Central memory CD8-positive, alpha-beta T cell (primary cell): Measurements from ENCODE around the gene MXRA7.
"Not testable (repeated sequence)": the region's sequence is repeated elsewhere in the genome, so short reads cannot be mapped to it uniquely, and the experiment has no call there.

Experiments used
- ATAC-seq: fragments of 150-1000 bp; cut with Tn5 transposase; replicated peaks from 2 replicates; pipeline ENCODE4 v1.10.0; 2022; ENCODE audit warnings: mild to moderate bottlenecking, moderate FRiP score, moderate number of reproducible peaks; ENCODE audit not compliant: poor library complexity, severe bottlenecking; ENCODE audit errors: extremely low read depth
- DNase-seq, 2 donors: peaks; one replicate each; pipeline ENCODE4 v3.0.0; 2021; ENCODE audit warnings: low spot score in 2 of 2
- H3K27ac Mint-ChIP-seq: one replicate; pipeline ENCODE4 v1.8.0; 2022; ENCODE audit warnings: low read depth, mild to moderate bottlenecking, moderate library complexity, mixed read lengths
- H3K27me3 Mint-ChIP-seq: one replicate; pipeline ENCODE4 v1.8.0; 2022; ENCODE audit warnings: mixed read lengths
- H3K36me3 Mint-ChIP-seq: one replicate; pipeline ENCODE4 v1.8.0; 2022; ENCODE audit warnings: mild to moderate bottlenecking, moderate library complexity, mixed read lengths; ENCODE audit not compliant: insufficient read depth
- H3K4me1 Mint-ChIP-seq: one replicate; pipeline ENCODE4 v1.8.0; 2022; ENCODE audit warnings: mixed read lengths
- H3K4me3 Mint-ChIP-seq: one replicate; pipeline ENCODE4 v1.8.0; 2022; ENCODE audit warnings: mild to moderate bottlenecking, moderate library complexity, mixed read lengths
- H3K9me3 Mint-ChIP-seq: one replicate; pipeline ENCODE4 v1.8.0; 2022; ENCODE audit warnings: mixed read lengths

Gene MXRA7

DNA sequence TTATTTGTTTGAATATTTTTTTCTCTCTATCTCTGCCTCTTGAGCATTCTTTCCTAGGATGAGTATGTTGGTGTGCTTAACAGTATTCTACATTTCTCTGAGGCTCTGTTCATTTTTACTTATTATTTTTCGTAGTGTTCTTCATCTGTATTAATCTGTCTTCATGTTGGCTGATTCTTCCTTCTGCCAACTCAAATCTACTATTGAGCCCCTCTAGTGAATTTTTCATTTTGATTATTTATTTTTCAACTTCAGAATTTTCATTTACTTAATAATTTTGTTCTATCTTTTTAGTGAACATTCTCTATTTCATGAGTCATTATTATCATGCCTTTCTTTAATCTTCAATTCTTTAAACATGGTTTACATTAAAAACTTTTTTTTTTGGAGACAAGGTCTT, 64.1 kb downstream of the MXRA7 start:
- Mint-ChIP-seq H3K9me3 (peaks cover 5% of the 10 kb centered on the region), H3K27ac (no peak overlapping the region), H3K4me3 (no peak overlapping the region), H3K27me3 (peaks cover 31% of the 10 kb centered on the region), H3K4me1 (no peaks in the 10 kb centered on the region), H3K36me3 (no peaks in the 10 kb centered on the region)
- ATAC-seq (no peak), DNase-seq (no peak)

DNA sequence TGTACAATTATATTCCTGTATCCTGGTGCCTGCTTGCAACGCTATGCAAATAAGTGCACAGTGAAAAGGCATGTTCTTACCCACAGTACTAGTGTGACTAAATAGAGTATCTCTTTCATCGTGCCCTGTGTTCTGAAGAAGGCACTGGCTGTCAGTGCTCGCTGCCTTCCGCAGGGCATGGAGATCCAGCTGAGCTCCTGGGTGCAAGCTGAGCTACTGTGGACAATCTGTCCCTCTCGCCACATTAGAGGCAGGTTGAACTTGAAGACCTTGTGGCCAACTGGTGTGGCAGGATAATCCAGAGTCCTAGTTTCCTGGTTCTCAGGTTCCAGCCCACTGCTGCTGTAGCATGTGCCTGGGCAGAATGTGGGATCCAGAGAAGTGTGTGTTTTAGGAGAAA, 65.3 kb downstream of the MXRA7 start:
- no peak overlapping the region for H3K27ac Mint-ChIP-seq
- DNase-seq (no peak), ATAC-seq (no peak)
- H3K9me3 Mint-ChIP-seq = peaks cover 5% of the 10 kb centered on the region
- H3K4me3 Mint-ChIP-seq = no peak overlapping the region
- H3K27me3 Mint-ChIP-seq = peaks cover 24% of the 10 kb centered on the region
- no peaks in the 10 kb centered on the region for H3K4me1 Mint-ChIP-seq
- H3K36me3 Mint-ChIP-seq = no peaks in the 10 kb centered on the region

DNA sequence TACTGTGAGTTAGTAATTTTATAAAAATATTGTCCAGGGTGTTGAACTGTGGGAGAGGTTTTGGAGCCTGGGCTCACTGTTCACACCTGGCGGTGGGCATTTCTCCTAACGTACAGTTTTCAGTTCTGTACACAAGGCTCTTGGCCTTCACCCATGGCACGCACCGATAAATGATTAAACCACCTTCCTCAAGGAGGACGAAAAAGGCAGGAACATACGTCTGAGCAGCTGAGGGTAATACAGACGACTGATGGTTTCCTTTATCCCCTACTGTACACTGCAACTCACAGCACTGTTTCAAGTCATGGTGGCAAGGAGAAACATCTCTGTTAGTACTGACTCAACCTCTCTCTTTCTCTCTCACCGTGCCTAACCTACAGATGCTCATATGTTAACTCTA, 65.8 kb downstream of the MXRA7 start:
- no peaks in the 10 kb centered on the region for H3K36me3 Mint-ChIP-seq
- H3K4me3 Mint-ChIP-seq = no peak overlapping the region
- ATAC-seq (no peak), DNase-seq (no peak)
- H3K4me1 Mint-ChIP-seq = no peaks in the 10 kb centered on the region
- peaks cover 5% of the 10 kb centered on the region for H3K9me3 Mint-ChIP-seq
- H3K27ac Mint-ChIP-seq = no peak overlapping the region
- H3K27me3 Mint-ChIP-seq = peaks cover 24% of the 10 kb centered on the region

GRCh38 chr17:76643553-76644148, 67.1 kb downstream of the MXRA7 start, which contains the start of gene ST6GALNAC1:
ST6GALNAC1 (minus strand) TSS chr17:76643757; CDS start chr17:76643638, 119 bp downstream.
- Mint-ChIP-seq H3K36me3 (no peaks in the 10 kb centered on the region), H3K9me3 (peaks cover 5% of the 10 kb centered on the region), H3K27ac (no peak within 1 kb of the TSS), H3K4me1 (no peaks in the 10 kb centered on the region), H3K27me3 (peaks cover 12% of the 10 kb centered on the region), H3K4me3 (no peak within 1 kb of the TSS)
- ATAC-seq (no peak), DNase-seq (no peak)

DNA sequence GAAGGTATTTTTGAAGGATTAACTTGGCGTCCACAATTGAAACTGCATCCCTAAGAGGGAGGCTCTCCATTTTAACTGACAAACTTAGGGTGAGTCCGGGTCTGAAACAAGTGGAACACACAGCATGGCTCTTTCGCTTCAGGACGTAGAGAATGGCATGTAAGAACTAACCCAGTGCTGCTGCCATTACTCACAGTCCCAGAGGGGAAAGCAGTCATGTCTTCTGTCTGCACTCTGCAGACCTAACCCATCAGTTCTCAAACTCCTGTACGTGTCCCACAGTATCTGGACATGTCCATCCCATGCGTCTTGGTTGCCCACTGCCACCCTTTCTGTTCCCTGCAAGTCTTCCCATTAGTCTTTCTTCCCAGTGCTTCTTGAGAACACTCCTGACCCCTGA, 67.8 kb downstream of the MXRA7 start:
- H3K27ac Mint-ChIP-seq = no peak overlapping the region
- H3K4me3 Mint-ChIP-seq = no peak overlapping the region
- DNase-seq (no peak), ATAC-seq (no peak)
- H3K27me3 Mint-ChIP-seq = peaks cover 10% of the 10 kb centered on the region
- no peaks in the 10 kb centered on the region for H3K36me3 Mint-ChIP-seq
- no peaks in the 10 kb centered on the region for H3K4me1 Mint-ChIP-seq
- H3K9me3 Mint-ChIP-seq = peaks cover 5% of the 10 kb centered on the region

DNA sequence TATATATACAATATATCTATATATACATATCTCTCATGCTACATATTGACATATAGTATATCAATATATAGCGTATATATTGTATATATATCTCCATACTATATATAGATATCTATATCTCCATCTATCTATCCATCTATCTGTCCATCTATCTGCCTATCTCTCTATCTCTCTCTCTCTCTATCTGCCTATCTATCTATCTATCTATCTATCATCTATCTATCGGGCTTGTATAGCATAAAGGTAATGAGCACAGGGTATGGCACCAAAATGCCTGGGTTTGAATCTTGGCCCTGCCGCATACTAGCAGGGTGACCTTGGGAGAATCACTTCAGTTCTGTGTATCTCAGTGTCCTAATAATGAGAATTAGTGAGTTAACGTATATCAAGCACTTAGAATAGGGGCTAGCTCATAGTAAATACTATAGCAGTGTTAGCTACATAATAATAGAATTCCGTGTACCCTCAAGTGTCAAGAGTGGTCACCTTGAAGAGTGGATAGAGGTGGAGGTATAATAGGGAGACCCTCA, 68.7 kb downstream of the MXRA7 start:
- peaks cover 10% of the 10 kb centered on the region for H3K27me3 Mint-ChIP-seq
- no peaks in the 10 kb centered on the region for H3K36me3 Mint-ChIP-seq
- H3K4me3 Mint-ChIP-seq = no peak overlapping the region
- H3K27ac Mint-ChIP-seq = no peak overlapping the region
- H3K4me1 Mint-ChIP-seq = no peaks in the 10 kb centered on the region
- ATAC-seq (no peak), DNase-seq (no peak)
- H3K9me3 Mint-ChIP-seq = peaks cover 5% of the 10 kb centered on the region

GRCh38 chr17:76641501-76641900, 69.3 kb downstream of the MXRA7 start:
- no peaks in the 10 kb centered on the region for H3K4me1 Mint-ChIP-seq
- DNase-seq (no peak), ATAC-seq (no peak)
- no peak overlapping the region for H3K27ac Mint-ChIP-seq
- peaks cover 1% of the 10 kb centered on the region for H3K9me3 Mint-ChIP-seq
- H3K27me3 Mint-ChIP-seq = peaks cover 10% of the 10 kb centered on the region
- no peak overlapping the region for H3K4me3 Mint-ChIP-seq
- H3K36me3 Mint-ChIP-seq = no peaks in the 10 kb centered on the region

- no peak for ATAC-seq
- Mint-ChIP-seq H3K36me3 (no peaks in the 10 kb centered on the region), H3K27ac (no peak overlapping the region)
Observed at GRCh38 chr17:76640550-76641380, 70.0 kb downstream of the MXRA7 start.

GRCh38 chr17:76638263-76638662, 72.5 kb downstream of the MXRA7 start:
- ATAC-seq (no peak), DNase-seq (no peak)
- Mint-ChIP-seq H3K4me1 (no peaks in the 10 kb centered on the region), H3K27me3 (peaks cover 21% of the 10 kb centered on the region), H3K4me3 (no peak overlapping the region), H3K27ac (no peak overlapping the region), H3K9me3 (no peaks in the 10 kb centered on the region), H3K36me3 (no peaks in the 10 kb centered on the region)

More at GRCh38 chr17:76640550-76641380, 70.0 kb downstream of the MXRA7 start:
- no peak for DNase-seq
- H3K9me3 Mint-ChIP-seq = no peaks in the 10 kb centered on the region
- H3K27me3 Mint-ChIP-seq = peaks cover 10% of the 10 kb centered on the region
- no peak overlapping the region for H3K4me3 Mint-ChIP-seq
- no peaks in the 10 kb centered on the region for H3K4me1 Mint-ChIP-seq

- not testable (repeated sequence) for DNase-seq, H3K27ac Mint-ChIP-seq, H3K9me3 Mint-ChIP-seq, H3K4me3 Mint-ChIP-seq, ATAC-seq, H3K4me1 Mint-ChIP-seq, H3K36me3 Mint-ChIP-seq
- peaks cover 21% of the 10 kb centered on the region for H3K27me3 Mint-ChIP-seq
Observed at GRCh38 chr17:76636486-76637206, 74.1 kb downstream of the MXRA7 start.

- Mint-ChIP-seq H3K36me3 (no peaks in the 10 kb centered on the region), H3K4me1 (no peaks in the 10 kb centered on the region), H3K9me3 (no peaks in the 10 kb centered on the region), H3K4me3 (no peak overlapping the region), H3K27ac (no peak overlapping the region), H3K27me3 (peaks cover 21% of the 10 kb centered on the region)
- DNase-seq (no peak), ATAC-seq (no peak)
Observed at GRCh38 chr17:76635659-76636360, 75.0 kb downstream of the MXRA7 start.

DNA sequence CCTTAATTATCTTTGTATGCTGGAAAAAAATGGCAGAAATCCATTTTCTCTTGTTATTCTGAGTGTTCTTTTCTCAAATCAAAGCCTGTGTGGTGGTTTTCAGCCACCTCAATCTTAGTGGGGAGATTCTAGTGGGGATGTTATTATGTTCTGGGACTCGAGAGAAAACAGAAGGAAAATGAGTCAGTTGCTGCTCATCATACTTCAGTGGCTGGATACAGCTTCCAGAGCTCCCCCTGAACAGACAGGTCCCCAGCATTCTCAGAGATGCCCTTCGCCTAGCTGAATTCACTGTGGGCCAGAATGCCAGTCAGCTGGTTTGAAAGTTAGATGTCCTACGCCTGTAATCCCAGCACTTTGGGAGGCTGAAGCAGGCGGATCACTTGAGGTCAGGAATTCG, 75.7 kb downstream of the MXRA7 start:
- H3K4me3 Mint-ChIP-seq = no peak overlapping the region
- DNase-seq (no peak), ATAC-seq (no peak)
- H3K27ac Mint-ChIP-seq = no peak overlapping the region
- no peaks in the 10 kb centered on the region for H3K36me3 Mint-ChIP-seq
- no peaks in the 10 kb centered on the region for H3K4me1 Mint-ChIP-seq
- no peaks in the 10 kb centered on the region for H3K9me3 Mint-ChIP-seq
- peaks cover 21% of the 10 kb centered on the region for H3K27me3 Mint-ChIP-seq
